ENCODE measurements around the gene CENPX. TPM values are rescaled to one million over a fixed set of nuclear protein-coding genes. Genes with fewer than 3 reads are reported as not detected.

Gene CENPX
- total RNA-seq, 1 donor from 2014 or later = 40.2 TPM

DNA sequence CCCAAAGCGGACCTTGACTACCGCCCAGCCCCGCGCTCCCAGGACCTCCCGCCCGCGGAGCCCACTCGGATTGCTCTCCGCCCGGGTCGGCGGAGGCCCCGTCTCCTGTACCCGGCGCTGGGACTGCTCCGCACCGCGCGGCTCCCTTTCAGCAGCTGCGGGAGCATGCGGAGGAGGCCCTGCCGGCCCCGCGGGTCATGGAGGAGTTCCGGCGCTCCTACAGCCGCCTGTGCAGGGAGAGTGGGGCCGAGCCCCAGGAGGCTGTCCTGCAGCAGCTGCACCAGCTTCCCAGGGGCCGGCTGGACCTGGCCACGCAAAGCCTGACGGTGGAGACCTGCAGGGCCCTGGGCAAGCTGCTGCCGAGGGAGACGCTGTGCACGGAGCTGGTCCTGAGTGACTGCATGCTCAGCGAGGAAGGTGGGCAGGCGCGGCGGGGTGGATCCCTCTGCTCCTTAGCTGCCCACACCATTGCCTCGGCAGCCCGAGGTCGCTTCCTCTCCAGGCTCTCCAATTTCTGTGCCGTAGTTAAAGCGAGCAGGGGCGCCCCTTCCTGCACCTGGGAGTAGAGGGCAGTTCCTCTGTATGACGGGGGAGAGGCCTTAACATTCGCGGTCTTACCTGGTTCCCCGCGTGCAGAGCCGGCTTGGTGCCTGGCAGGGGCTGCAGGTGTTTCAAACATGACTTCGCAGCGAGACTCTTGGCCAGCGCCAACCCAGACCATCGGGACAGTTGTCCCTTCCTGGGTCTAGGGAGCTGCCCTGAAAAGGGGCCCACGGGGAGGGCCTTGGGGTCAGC is 966 bp upstream of the CENPX start:
- no peaks in the 10 kb centered on the region for H3K9me3 ChIP-seq
- ATAC-seq (peak; percentile 0), DNase-seq (no peak)
- H3K27ac ChIP-seq = peak overlapping the region; percentile 53
- TF ChIP-seq CTCF (IDR thresholded peaks at IDR 0.05) = no peak
- H3K4me3 ChIP-seq = peak overlapping the region; percentile 68
- no peaks in the 10 kb centered on the region for H3K36me3 ChIP-seq
- intact Hi-C loops (cut with DNase I) = no loop called here
- peaks cover 20% of the 10 kb centered on the region for H3K4me1 ChIP-seq
- no peaks in the 10 kb centered on the region for H3K27me3 ChIP-seq

- intact Hi-C loops (cut with DNase I) = no loop called here
- Histone ChIP-seq H3K27ac (peak within 1 kb of the TSS; percentile 78), H3K4me3 (peak within 1 kb of the TSS; percentile 98), H3K4me1 (peaks cover 20% of the 10 kb centered on the region), H3K27me3 (no peaks in the 10 kb centered on the region), H3K36me3 (no peaks in the 10 kb centered on the region), H3K9me3 (no peaks in the 10 kb centered on the region)
- peak; percentile 95 for ATAC-seq
- TF ChIP-seq CTCF (IDR thresholded peaks at IDR 0.05) = no peak
- DNase-seq = peak; percentile 100
These were observed 336 bp upstream of the CENPX start, which contains the start of gene LRRC45 for GRCh38 chr17:82022981-82023446. Gene LRRC45 (plus strand): TSS chr17:82023305. CDS start chr17:82023644, 339 bp downstream.

DNA sequence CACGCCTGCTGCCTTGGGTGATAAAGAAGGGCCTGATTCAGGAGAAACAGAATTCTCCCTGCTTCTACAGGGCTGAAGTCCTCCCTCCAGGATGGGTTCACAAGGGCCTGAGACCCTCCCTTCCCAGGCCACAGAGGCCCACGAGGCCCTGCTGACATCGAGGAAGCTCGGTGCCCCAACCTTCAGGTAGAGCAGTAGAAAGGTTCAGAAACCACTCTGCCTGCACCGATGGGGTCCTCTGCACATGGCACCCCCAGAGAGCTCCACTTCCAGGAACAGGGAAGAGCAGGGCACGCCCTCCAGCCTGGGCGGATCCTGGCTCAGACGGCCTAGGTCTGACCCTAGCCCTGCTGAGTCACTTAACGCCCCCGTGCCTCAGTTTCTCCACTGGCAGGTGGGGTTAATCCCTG is 773 bp downstream of the CENPX start:
- H3K4me1 ChIP-seq = peaks cover 20% of the 10 kb centered on the region
- no peak for TF ChIP-seq CTCF (IDR thresholded peaks at IDR 0.05)
- no peak for ATAC-seq

DNA sequence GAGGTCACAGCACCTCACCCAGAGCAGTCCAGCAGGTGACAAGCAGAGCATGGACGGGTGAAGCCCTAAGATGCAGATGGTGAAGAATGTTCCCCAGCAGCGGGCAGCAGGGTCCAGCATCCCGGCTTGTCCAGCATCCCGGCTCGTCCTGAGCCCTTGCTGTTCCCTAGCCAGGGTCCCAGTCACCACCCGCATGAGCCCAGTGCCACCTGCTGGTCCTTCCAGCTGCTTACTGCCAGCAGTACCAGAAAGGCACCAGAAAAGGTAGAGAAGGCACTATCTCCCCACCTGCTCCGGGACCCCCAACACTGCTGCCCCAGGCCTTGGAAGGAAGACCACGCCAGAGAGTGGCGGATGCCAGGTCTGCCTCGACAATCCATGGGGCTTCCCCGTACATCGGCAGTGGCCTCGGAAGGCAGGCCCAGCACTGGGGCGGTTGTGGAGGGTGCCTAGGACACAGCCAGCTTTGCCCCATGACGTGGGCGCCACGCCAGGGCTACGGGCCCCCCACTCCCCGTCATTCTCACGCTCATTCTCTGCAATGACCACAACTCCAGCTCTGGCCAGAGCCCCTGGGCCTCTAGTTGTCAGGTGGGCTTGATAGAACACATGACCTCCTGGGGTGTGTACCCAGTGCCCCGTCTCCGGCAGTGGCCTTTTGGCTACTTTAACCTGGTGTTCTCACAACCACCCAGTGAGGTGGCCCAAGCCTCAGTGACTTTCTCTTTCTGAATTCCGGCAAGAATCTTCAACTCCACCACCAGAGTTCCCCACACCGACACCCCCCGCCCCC is 1.4 kb downstream of the CENPX start:
- ATAC-seq (peak; percentile 15), DNase-seq (peak; percentile 90)
- TF ChIP-seq CTCF (IDR thresholded peaks at IDR 0.05) = peak; percentile 71
- H3K4me1 ChIP-seq = peaks cover 20% of the 10 kb centered on the region
- intact Hi-C loops (cut with DNase I) = loop anchor here (2.0 kb wide), 1 partner anchor 63 kb away; no protein-coding TSS in a partner anchor
- H3K9me3 ChIP-seq = no peaks in the 10 kb centered on the region
- no peaks in the 10 kb centered on the region for H3K27me3 ChIP-seq
- H3K27ac ChIP-seq = no peak overlapping the region
- H3K36me3 ChIP-seq = no peaks in the 10 kb centered on the region
- H3K4me3 ChIP-seq = peak overlapping the region; percentile 98

More for the DNA sequence above, 773 bp downstream of the CENPX start:
- Histone ChIP-seq H3K27me3 (no peaks in the 10 kb centered on the region), H3K9me3 (no peaks in the 10 kb centered on the region), H3K4me3 (peak overlapping the region; percentile 98), H3K36me3 (no peaks in the 10 kb centered on the region), H3K27ac (peak overlapping the region; percentile 78)
- no peak for DNase-seq
- intact Hi-C loops (cut with DNase I) = loop anchor here (2.0 kb wide), 1 partner anchor 63 kb away; no protein-coding TSS in a partner anchor

- Histone ChIP-seq H3K9me3 (no peaks in the 10 kb centered on the region), H3K4me1 (peaks cover 20% of the 10 kb centered on the region), H3K4me3 (no peak overlapping the region), H3K27ac (no peak overlapping the region), H3K27me3 (no peaks in the 10 kb centered on the region), H3K36me3 (no peaks in the 10 kb centered on the region)
- intact Hi-C loops (cut with DNase I) = loop anchor here (2.0 kb wide), 1 partner anchor 62 kb away; no protein-coding TSS in a partner anchor
- DNase-seq (no peak), ATAC-seq (no peak)
- TF ChIP-seq CTCF (IDR thresholded peaks at IDR 0.05) = no peak
These were observed 2.0 kb downstream of the CENPX start for GRCh38 chr17:82020572-82021106.

All from upper lobe of right lung (tissue), 1 donor.